Measurements from ENCODE around the gene KRT86.
A peak's percentile ranks its signal among the peaks of the same experiment; 100 is the strongest.
"Not testable (repeated sequence)": the region's sequence is repeated elsewhere in the genome, so short reads cannot be mapped to it uniquely, and the experiment has no call there.

The KRT86 gene

GRCh38 chr12:52270541-52271070 lies 3.8 kb upstream of the KRT86 start:
- no peak for DNase-seq (ENCODE audit: low read depth)

GRCh38 chr12:52271158-52271557 lies 3.3 kb upstream of the KRT86 start:
- no peak for DNase-seq (ENCODE audit: low read depth)

GRCh38 chr12:52275686-52276085 lies 1.2 kb downstream of the KRT86 start:
- DNase-seq (ENCODE audit: low read depth), result no peak

GRCh38 chr12:52277486-52278245 lies 3.2 kb downstream of the KRT86 start:
- no peak for DNase-seq (ENCODE audit: low read depth)

- DNase-seq (ENCODE audit: low read depth), result peak; percentile 81
Measured at GRCh38 chr12:52278575-52279421, 4.4 kb downstream of the KRT86 start.

- peak; percentile 37 for DNase-seq (ENCODE audit: low read depth)
Measured at GRCh38 chr12:52279422-52280318, 5.2 kb downstream of the KRT86 start.

GRCh38 chr12:52280319-52280795 lies 5.9 kb downstream of the KRT86 start:
- peak; percentile 97 for DNase-seq (ENCODE audit: low read depth)

- peak; percentile 99 for DNase-seq (ENCODE audit: low read depth)
Measured at GRCh38 chr12:52280796-52281560, 6.5 kb downstream of the KRT86 start.

- DNase-seq (ENCODE audit: low read depth), result no peak
Measured at GRCh38 chr12:52284562-52285171, 10.2 kb downstream of the KRT86 start.

GRCh38 chr12:52285172-52285745 lies 10.8 kb downstream of the KRT86 start:
- DNase-seq (ENCODE audit: low read depth), result peak; percentile 95

- no peak for DNase-seq (ENCODE audit: low read depth)
Measured at GRCh38 chr12:52285851-52286530, 11.5 kb downstream of the KRT86 start.

GRCh38 chr12:52286857-52287785 lies 12.7 kb downstream of the KRT86 start:
- peak; percentile 29 for DNase-seq (ENCODE audit: low read depth)

GRCh38 chr12:52287816-52288805 lies 13.7 kb downstream of the KRT86 start:
- DNase-seq (ENCODE audit: low read depth), result peak; percentile 49

- DNase-seq (ENCODE audit: low read depth), result not testable (repeated sequence)
Measured at GRCh38 chr12:52290483-52291134, 16.2 kb downstream of the KRT86 start.

GRCh38 chr12:52291267-52291935 lies 17.0 kb downstream of the KRT86 start, which contains the start of gene KRT81:
Gene KRT81, minus strand, starts transcription at chr12:52291534. Its CDS starts 69 bp downstream, at chr12:52291465.
- no peak for DNase-seq (ENCODE audit: low read depth)

- no peak for DNase-seq (ENCODE audit: low read depth)
Measured at GRCh38 chr12:52293926-52294325, 19.5 kb downstream of the KRT86 start.

Data from ELR (cell line).